Activated naive CD8-positive, alpha-beta T cell treated with anti-CD3 and anti-CD28 coated beads for 36 hours (primary cell): ENCODE results near the gene THSD4. TPM values are rescaled to one million over a fixed set of nuclear protein-coding genes. Genes with fewer than 3 reads are reported as not detected.

Experiments
- DNase-seq: peaks from one replicate; pipeline ENCODE4 v3.0.0; 2021
- H3K27ac Mint-ChIP-seq: one replicate; pipeline ENCODE4 v1.8.0; 2022; ENCODE audit warnings: mild to moderate bottlenecking, moderate library complexity, mixed read lengths
- H3K27me3 Mint-ChIP-seq: one replicate; pipeline ENCODE4 v1.8.0; 2022; ENCODE audit warnings: mild to moderate bottlenecking, mixed read lengths
- H3K36me3 Mint-ChIP-seq: one replicate; pipeline ENCODE4 v1.8.0; 2021; ENCODE audit warnings: mild to moderate bottlenecking, mixed read lengths
- H3K4me1 Mint-ChIP-seq: one replicate; pipeline ENCODE4 v1.8.0; 2021; ENCODE audit warnings: mixed read lengths
- H3K4me3 Mint-ChIP-seq: one replicate; pipeline ENCODE4 v1.8.0; 2022; ENCODE audit warnings: mild to moderate bottlenecking, moderate library complexity, mixed read lengths
- H3K9me3 Mint-ChIP-seq: one replicate; pipeline ENCODE4 v1.8.0; 2022; ENCODE audit warnings: mixed read lengths
- total RNA-seq, 2 experiments: library from RNA; stranded (reverse); gene quantifications; one replicate each; pipeline ENCODE4 v1.2.3, GENCODE V29; 2021

THSD4 gene
- total RNA-seq, 2 experiments from 2014 or later = not detected

DNA sequence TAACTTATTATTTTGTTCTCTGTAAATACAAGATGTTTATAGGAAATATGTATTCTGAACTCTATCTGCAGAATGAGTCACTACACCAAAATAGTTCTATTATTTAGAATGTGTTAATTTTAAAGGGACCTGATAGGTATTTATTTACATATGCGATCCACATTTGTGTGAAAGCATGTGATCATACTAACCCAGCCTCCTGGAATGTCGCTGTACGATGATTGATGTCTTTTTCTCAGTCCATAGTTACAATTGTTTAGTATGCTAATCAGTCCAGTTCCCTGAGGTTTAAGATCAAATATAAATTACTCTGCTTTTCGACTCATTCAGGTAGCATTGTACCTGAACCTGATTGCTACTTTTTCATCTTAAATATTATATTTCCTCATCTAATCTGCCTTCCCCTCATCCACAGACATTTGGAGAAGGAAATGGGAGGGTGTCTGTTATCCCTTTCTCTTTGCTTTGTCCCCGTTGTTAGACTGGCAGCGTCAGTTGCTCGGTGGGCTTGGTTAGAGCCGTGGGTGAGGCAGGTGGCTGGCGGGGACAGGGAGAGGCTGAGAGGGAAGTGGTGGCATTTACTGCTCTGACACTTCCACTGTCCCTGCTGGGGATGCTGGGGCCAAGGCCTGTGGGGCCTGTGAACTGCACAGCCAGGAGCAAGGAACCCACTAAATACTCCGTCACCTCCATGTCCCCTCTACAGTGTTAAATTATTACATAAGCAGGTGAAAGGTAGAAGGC lies 667.3 kb downstream of the THSD4 start:
- no peak overlapping the region for H3K27ac Mint-ChIP-seq
- H3K27me3 Mint-ChIP-seq = peaks cover 23% of the 10 kb centered on the region
- peaks cover 2% of the 10 kb centered on the region for H3K4me1 Mint-ChIP-seq
- H3K9me3 Mint-ChIP-seq = no peaks in the 10 kb centered on the region
- DNase-seq = no peak
- no peaks in the 10 kb centered on the region for H3K36me3 Mint-ChIP-seq
- H3K4me3 Mint-ChIP-seq = no peak overlapping the region

- H3K9me3 Mint-ChIP-seq = no peaks in the 10 kb centered on the region
- H3K27ac Mint-ChIP-seq = no peak overlapping the region
- H3K27me3 Mint-ChIP-seq = peaks cover 23% of the 10 kb centered on the region
- no peaks in the 10 kb centered on the region for H3K36me3 Mint-ChIP-seq
- no peak overlapping the region for H3K4me3 Mint-ChIP-seq
- H3K4me1 Mint-ChIP-seq = peaks cover 2% of the 10 kb centered on the region
- DNase-seq = peak; percentile 17
Observed at GRCh38 chr15:71784719-71785118, 669.4 kb downstream of the THSD4 start.

GRCh38 chr15:71785996-71786395 lies 670.7 kb downstream of the THSD4 start:
- H3K4me3 Mint-ChIP-seq = no peak overlapping the region
- peaks cover 1% of the 10 kb centered on the region for H3K4me1 Mint-ChIP-seq
- no peaks in the 10 kb centered on the region for H3K36me3 Mint-ChIP-seq
- H3K27ac Mint-ChIP-seq = no peak overlapping the region
- peaks cover 19% of the 10 kb centered on the region for H3K27me3 Mint-ChIP-seq
- no peak for DNase-seq
- H3K9me3 Mint-ChIP-seq = no peaks in the 10 kb centered on the region

DNA sequence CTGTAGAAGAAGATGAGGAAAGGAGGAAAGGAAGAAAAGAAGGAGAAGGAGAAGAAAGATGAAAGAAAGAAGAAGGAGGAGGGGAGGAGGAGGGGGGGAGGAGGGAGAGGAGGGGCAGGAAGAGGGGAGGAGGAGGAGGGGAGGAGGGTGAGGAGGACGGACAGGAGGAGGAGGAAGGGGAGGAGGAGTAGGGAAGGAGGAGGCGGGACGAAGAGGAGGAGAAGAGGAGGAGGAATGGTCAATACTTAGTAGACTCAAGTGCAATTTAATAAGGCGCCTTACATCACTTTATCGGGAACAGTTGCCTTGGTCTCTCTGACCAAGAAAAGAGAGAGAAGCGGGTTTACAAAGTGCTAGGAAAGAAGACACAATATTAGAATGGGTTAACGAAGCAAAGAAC lies 671.4 kb downstream of the THSD4 start:
- Mint-ChIP-seq H3K27me3 (peaks cover 16% of the 10 kb centered on the region), H3K27ac (no peak overlapping the region), H3K4me1 (no peaks in the 10 kb centered on the region), H3K36me3 (no peaks in the 10 kb centered on the region), H3K4me3 (no peak overlapping the region), H3K9me3 (no peaks in the 10 kb centered on the region)
- DNase-seq = no peak

GRCh38 chr15:71788646-71789579 lies 673.6 kb downstream of the THSD4 start:
- H3K4me3 Mint-ChIP-seq = no peak overlapping the region
- no peak overlapping the region for H3K27ac Mint-ChIP-seq
- no peaks in the 10 kb centered on the region for H3K36me3 Mint-ChIP-seq
- peaks cover 15% of the 10 kb centered on the region for H3K27me3 Mint-ChIP-seq
- H3K4me1 Mint-ChIP-seq = no peaks in the 10 kb centered on the region
- no peaks in the 10 kb centered on the region for H3K9me3 Mint-ChIP-seq
- no peak for DNase-seq

DNA sequence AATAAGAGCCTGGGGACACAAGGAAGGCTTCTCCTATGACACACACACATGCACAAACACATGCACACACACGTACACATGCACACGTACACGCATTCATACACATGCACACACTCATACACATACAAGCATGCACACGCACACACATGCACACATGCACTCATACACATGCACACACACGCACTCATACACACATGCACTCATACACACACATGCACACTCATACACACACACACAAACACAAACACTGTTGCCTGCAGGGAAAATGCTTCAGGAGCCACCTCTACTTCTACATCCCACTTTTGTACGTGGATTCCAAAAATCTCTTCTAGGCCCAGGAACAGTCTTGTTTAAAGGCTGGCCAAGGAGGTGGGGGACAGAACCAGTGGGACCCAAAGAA lies 674.3 kb downstream of the THSD4 start:
- Mint-ChIP-seq H3K4me1 (no peaks in the 10 kb centered on the region), H3K4me3 (no peak overlapping the region), H3K27me3 (peaks cover 15% of the 10 kb centered on the region), H3K27ac (no peak overlapping the region), H3K9me3 (no peaks in the 10 kb centered on the region), H3K36me3 (no peaks in the 10 kb centered on the region)
- no peak for DNase-seq

GRCh38 chr15:71790081-71790480 lies 674.8 kb downstream of the THSD4 start:
- H3K36me3 Mint-ChIP-seq = no peaks in the 10 kb centered on the region
- H3K4me1 Mint-ChIP-seq = no peaks in the 10 kb centered on the region
- H3K9me3 Mint-ChIP-seq = no peaks in the 10 kb centered on the region
- H3K27me3 Mint-ChIP-seq = peaks cover 13% of the 10 kb centered on the region
- H3K27ac Mint-ChIP-seq = no peak overlapping the region
- no peak for DNase-seq
- no peak overlapping the region for H3K4me3 Mint-ChIP-seq

DNA sequence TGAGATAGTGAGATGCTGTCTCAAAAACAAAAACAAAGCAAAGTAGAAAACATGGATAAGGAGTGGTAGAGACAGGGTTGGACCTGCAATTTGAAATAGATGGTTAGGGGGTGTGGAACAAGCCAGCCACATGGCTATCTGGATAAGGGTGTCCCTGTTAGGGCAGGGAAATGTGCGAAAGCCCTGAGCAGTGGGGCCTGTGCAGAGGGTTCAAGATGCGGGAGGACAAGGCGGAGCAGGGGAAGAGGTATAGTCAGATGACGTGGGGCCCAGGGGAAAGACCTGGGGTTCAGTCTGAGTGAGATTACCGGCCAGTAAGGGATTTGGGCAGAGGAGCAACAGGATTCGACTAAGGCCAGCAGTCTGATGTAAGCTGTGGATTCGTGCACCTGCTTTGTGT lies 676.7 kb downstream of the THSD4 start:
- Mint-ChIP-seq H3K4me3 (no peak overlapping the region), H3K36me3 (no peaks in the 10 kb centered on the region), H3K4me1 (no peaks in the 10 kb centered on the region), H3K27ac (no peak overlapping the region), H3K9me3 (no peaks in the 10 kb centered on the region), H3K27me3 (peaks cover 4% of the 10 kb centered on the region)
- no peak for DNase-seq

- Mint-ChIP-seq H3K36me3 (no peaks in the 10 kb centered on the region), H3K4me3 (no peak overlapping the region), H3K9me3 (no peaks in the 10 kb centered on the region), H3K27ac (no peak overlapping the region), H3K27me3 (peaks cover 4% of the 10 kb centered on the region), H3K4me1 (no peaks in the 10 kb centered on the region)
- no peak for DNase-seq
Observed at GRCh38 chr15:71792521-71792920, 677.2 kb downstream of the THSD4 start.

DNA sequence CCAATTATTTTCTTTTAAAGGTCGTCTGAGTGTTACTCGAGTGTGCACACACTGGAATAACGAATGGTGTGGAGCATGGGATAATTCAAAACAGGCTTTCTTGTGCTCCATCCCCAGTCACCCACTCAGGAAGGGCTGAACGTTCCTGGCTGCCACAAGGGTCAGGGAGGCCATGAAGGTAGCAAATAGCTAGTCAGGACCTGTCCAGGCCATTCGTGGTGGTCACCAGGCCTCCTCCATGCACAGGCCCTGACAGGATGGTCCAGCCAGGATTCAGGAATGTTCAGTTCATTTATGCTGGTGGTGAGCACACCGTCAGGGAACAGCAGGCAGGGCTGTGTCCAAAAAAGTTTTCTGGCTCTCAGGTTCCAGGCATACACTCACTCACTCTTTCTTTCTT lies 683.4 kb downstream of the THSD4 start:
- H3K4me1 Mint-ChIP-seq = no peaks in the 10 kb centered on the region
- no peak overlapping the region for H3K27ac Mint-ChIP-seq
- H3K4me3 Mint-ChIP-seq = no peak overlapping the region
- no peaks in the 10 kb centered on the region for H3K36me3 Mint-ChIP-seq
- H3K9me3 Mint-ChIP-seq = no peaks in the 10 kb centered on the region
- peaks cover 31% of the 10 kb centered on the region for H3K27me3 Mint-ChIP-seq
- no peak for DNase-seq

GRCh38 chr15:71800190-71800589 lies 684.9 kb downstream of the THSD4 start:
- Mint-ChIP-seq H3K9me3 (no peaks in the 10 kb centered on the region), H3K27ac (no peak overlapping the region), H3K27me3 (peaks cover 31% of the 10 kb centered on the region), H3K4me1 (no peaks in the 10 kb centered on the region), H3K4me3 (no peak overlapping the region), H3K36me3 (no peaks in the 10 kb centered on the region)
- no peak for DNase-seq

- Mint-ChIP-seq H3K4me3 (no peak overlapping the region), H3K27ac (no peak overlapping the region), H3K36me3 (no peaks in the 10 kb centered on the region), H3K9me3 (no peaks in the 10 kb centered on the region), H3K4me1 (no peaks in the 10 kb centered on the region), H3K27me3 (peaks cover 31% of the 10 kb centered on the region)
- peak; percentile 9 for DNase-seq
Observed at GRCh38 chr15:71800835-71801745, 685.8 kb downstream of the THSD4 start.

DNA sequence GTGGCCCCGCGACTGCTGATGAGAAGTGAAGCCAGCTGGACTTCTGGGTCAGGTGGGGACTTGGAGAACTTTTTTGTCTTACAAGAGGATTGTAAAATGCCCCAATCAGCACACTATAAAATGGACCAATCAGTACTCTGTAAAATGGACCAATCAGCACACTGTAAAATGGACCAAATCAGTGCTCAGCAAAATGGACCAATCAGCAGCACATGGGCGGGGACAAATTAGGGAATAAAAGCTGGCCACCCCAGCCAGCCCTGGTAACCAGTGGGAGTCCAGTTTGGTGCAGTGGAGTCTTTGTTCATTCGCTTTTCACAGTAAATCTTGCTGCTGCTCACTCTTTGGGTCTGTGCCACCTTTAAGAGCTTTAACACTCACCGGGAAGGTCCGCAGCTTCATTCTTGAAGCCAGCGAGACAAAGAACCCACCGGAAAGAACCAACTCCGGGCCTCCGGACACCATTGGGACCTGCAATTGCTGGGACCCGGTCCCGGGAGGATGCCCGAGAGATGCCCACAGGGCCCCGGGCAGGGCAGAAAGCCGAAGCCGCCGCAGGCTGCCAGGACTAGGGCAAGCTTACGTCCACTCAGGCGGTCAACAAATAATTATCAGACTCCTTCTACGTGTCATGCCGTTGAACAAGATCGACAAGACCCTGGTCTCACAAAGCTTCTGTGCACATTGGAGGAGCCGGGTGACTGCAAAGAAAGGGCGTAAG lies 686.8 kb downstream of the THSD4 start:
- no peaks in the 10 kb centered on the region for H3K9me3 Mint-ChIP-seq
- no peaks in the 10 kb centered on the region for H3K4me1 Mint-ChIP-seq
- H3K36me3 Mint-ChIP-seq = no peaks in the 10 kb centered on the region
- no peak overlapping the region for H3K4me3 Mint-ChIP-seq
- H3K27ac Mint-ChIP-seq = no peak overlapping the region
- H3K27me3 Mint-ChIP-seq = peaks cover 28% of the 10 kb centered on the region
- DNase-seq = no peak

- H3K27me3 Mint-ChIP-seq = peaks cover 28% of the 10 kb centered on the region
- no peaks in the 10 kb centered on the region for H3K36me3 Mint-ChIP-seq
- no peaks in the 10 kb centered on the region for H3K9me3 Mint-ChIP-seq
- no peaks in the 10 kb centered on the region for H3K4me1 Mint-ChIP-seq
- no peak overlapping the region for H3K4me3 Mint-ChIP-seq
- no peak overlapping the region for H3K27ac Mint-ChIP-seq
- DNase-seq = peak; percentile 51
Observed at GRCh38 chr15:71802770-71803169, 687.5 kb downstream of the THSD4 start.
